Astrocyte (in vitro differentiated cells and primary cell): ENCODE measurements around the gene SLC5A7. TPM values are rescaled to one million over a fixed set of nuclear protein-coding genes. Genes with fewer than 3 reads are reported as not detected.

Experiments
- DNase-seq: peaks from one replicate; pipeline ENCODE4 v3.0.0-alpha.2; 2010; ENCODE audit warnings: low read depth
- FAIRE-seq: peaks from 2 replicates; lab custom pipeline; 2011; peaks lifted over from hg19 to GRCh38; lab: Jason Lieb, UNC
- H2AFZ ChIP-seq: 2 replicates; pipeline ENCODE4 v1.6.0; 2012; ENCODE audit warnings: low read depth, low read length, inconsistent platforms
- H3K27ac ChIP-seq: 2 replicates; pipeline ENCODE4 v1.5.1; 2011; ENCODE audit warnings: low read depth, low read length, inconsistent platforms
- H3K27me3 ChIP-seq: 2 replicates; pipeline ENCODE4 v1.6.0; 2011; ENCODE audit warnings: low read length, inconsistent platforms; ENCODE audit not compliant: insufficient read depth
- H3K36me3 ChIP-seq: 2 replicates; pipeline ENCODE4 v1.5.1; 2011; ENCODE audit warnings: low read length, inconsistent platforms; ENCODE audit not compliant: insufficient read depth
- H3K4me1 ChIP-seq: 2 replicates; pipeline ENCODE4 v1.5.1; 2011; ENCODE audit warnings: low read length, inconsistent platforms; ENCODE audit not compliant: insufficient read depth
- H3K4me2 ChIP-seq: 2 replicates; pipeline ENCODE4 v1.6.0; 2012; ENCODE audit warnings: low read length, inconsistent platforms
- H3K4me3 ChIP-seq: 2 replicates; pipeline ENCODE4 v1.5.1; 2011; ENCODE audit warnings: low read depth, mild to moderate bottlenecking, low read length, inconsistent platforms; ENCODE audit not compliant: insufficient read depth
- H3K79me2 ChIP-seq: 2 replicates; pipeline ENCODE4 v1.6.0; 2012; ENCODE audit warnings: mild to moderate bottlenecking, low read length, inconsistent platforms; ENCODE audit not compliant: insufficient read depth
- H3K9ac ChIP-seq: 2 replicates; pipeline ENCODE4 v1.6.0; 2012; ENCODE audit warnings: mild to moderate bottlenecking, low read length, inconsistent platforms
- H3K9me3 ChIP-seq: 2 replicates; pipeline ENCODE4 v1.5.1; 2012; ENCODE audit warnings: low read depth, mild to moderate bottlenecking, low read length, inconsistent platforms; ENCODE audit not compliant: insufficient read depth
- H4K20me1 ChIP-seq: 2 replicates; pipeline ENCODE4 v1.6.0; 2012; ENCODE audit warnings: low read length, inconsistent platforms; ENCODE audit not compliant: insufficient read depth
- H3K27ac Mint-ChIP-seq: one replicate; pipeline ENCODE4 v1.8.0; 2021; ENCODE audit warnings: mild to moderate bottlenecking, mixed read lengths; ENCODE audit not compliant: unreplicated experiment
- H3K27me3 Mint-ChIP-seq: one replicate; pipeline ENCODE4 v1.8.0; 2021; ENCODE audit warnings: low read depth, mixed read lengths; ENCODE audit not compliant: unreplicated experiment
- H3K36me3 Mint-ChIP-seq: one replicate; pipeline ENCODE4 v1.8.0; 2021; ENCODE audit warnings: low read depth, mixed read lengths; ENCODE audit not compliant: unreplicated experiment
- H3K4me1 Mint-ChIP-seq: one replicate; pipeline ENCODE4 v1.8.0; 2021; ENCODE audit warnings: low read depth, mixed read lengths; ENCODE audit not compliant: unreplicated experiment
- H3K4me3 Mint-ChIP-seq: one replicate; pipeline ENCODE4 v1.8.0; 2021; ENCODE audit warnings: mild to moderate bottlenecking, moderate library complexity, mixed read lengths; ENCODE audit not compliant: unreplicated experiment
- H3K9me3 Mint-ChIP-seq: one replicate; pipeline ENCODE4 v1.8.0; 2021; ENCODE audit warnings: mild to moderate bottlenecking, mixed read lengths; ENCODE audit not compliant: unreplicated experiment
- EZH2 ChIP-seq: IDR thresholded peaks from 2 replicates; pipeline ENCODE4 v1.6.1; 2012; ENCODE audit warnings: mild to moderate bottlenecking, low read length, inconsistent platforms; ENCODE audit not compliant: insufficient read depth
- total RNA-seq: library from RNA; stranded (reverse); gene quantifications from 2 replicates; pipeline ENCODE4 v1.2.1, GENCODE V29; 2021
- TF ChIP-seq, protein P1 (sequence below): IDR thresholded peaks from 2 replicates; pipeline ENCODE4 v1.5.1; 2011; ENCODE audit warnings: low read depth, mild to moderate bottlenecking, inconsistent platforms, low read length, moderate library complexity; ENCODE audit not compliant: insufficient read depth

SLC5A7 gene
- total RNA-seq, 1 donor from 2014 or later, result 0.05 TPM

DNA sequence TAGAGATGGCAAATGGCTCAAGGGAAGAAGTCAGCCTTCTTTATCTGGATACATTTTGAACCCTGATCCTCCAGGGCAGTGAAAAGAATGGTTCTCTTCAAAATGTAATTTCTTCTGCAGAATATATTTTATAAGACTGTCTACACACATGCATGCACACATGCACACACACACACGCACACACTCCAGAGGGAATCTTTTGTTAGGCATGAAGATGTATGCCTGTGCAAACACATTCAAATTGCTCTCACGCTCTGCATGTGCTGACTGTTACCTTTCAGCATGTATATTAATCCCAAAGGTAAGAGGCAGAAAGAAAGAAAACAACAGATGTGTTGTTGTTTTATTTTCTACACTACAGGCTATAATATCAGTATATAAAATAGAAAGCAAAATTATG is 43.2 kb downstream of the SLC5A7 start:
- no peak for TF ChIP-seq EZH2
- Mint-ChIP-seq H3K27me3 (no peaks in the 10 kb centered on the region), H3K4me3 (no peak overlapping the region), H3K9me3 (peaks cover 9% of the 10 kb centered on the region), H3K27ac (no peak overlapping the region), H3K36me3 (no peaks in the 10 kb centered on the region), H3K4me1 (no peaks in the 10 kb centered on the region)
- no peak for DNase-seq
- H3K79me2 ChIP-seq, result no peaks in the 10 kb centered on the region
- H3K4me1 ChIP-seq, result no peaks in the 10 kb centered on the region
- no peak overlapping the region for H2AFZ ChIP-seq
- no peak overlapping the region for H3K27ac ChIP-seq
- no peaks in the 10 kb centered on the region for H3K27me3 ChIP-seq
- no peak for FAIRE-seq
- no peaks in the 10 kb centered on the region for H4K20me1 ChIP-seq
- no peak overlapping the region for H3K4me2 ChIP-seq
- no peaks in the 10 kb centered on the region for H3K36me3 ChIP-seq
- no peak overlapping the region for H3K4me3 ChIP-seq
- no peak overlapping the region for H3K9ac ChIP-seq
- H3K9me3 ChIP-seq, result no peaks in the 10 kb centered on the region

DNA sequence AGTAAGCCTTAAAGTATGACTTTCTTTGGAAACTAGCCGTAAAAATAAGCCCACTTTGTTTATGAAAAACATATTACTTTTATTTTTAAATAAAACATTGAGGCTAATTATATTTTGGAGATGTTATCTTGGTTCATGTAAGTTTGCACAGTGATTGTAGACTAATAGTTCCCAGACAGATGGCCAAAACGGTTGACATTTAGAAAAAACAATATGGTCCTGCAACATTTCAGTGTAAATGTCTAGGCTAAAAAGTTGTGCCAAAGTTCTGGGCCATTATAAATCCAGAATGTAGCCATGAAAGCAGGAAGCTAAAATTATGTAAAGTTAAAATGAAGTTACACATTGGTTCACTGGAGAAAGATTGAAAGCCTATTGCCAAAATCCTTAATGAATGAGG is 43.6 kb downstream of the SLC5A7 start:
- no peaks in the 10 kb centered on the region for H3K27me3 ChIP-seq
- H3K27me3 Mint-ChIP-seq, result no peaks in the 10 kb centered on the region
- DNase-seq, result no peak
- no peak for FAIRE-seq
- H3K4me1 Mint-ChIP-seq, result no peaks in the 10 kb centered on the region
- no peak overlapping the region for H3K4me2 ChIP-seq
- no peak overlapping the region for H3K4me3 Mint-ChIP-seq
- H2AFZ ChIP-seq, result no peak overlapping the region
- H3K36me3 Mint-ChIP-seq, result no peaks in the 10 kb centered on the region
- H3K27ac ChIP-seq, result no peak overlapping the region
- no peak overlapping the region for H3K4me3 ChIP-seq
- H3K36me3 ChIP-seq, result no peaks in the 10 kb centered on the region
- no peaks in the 10 kb centered on the region for H4K20me1 ChIP-seq
- TF ChIP-seq, protein P1, sequence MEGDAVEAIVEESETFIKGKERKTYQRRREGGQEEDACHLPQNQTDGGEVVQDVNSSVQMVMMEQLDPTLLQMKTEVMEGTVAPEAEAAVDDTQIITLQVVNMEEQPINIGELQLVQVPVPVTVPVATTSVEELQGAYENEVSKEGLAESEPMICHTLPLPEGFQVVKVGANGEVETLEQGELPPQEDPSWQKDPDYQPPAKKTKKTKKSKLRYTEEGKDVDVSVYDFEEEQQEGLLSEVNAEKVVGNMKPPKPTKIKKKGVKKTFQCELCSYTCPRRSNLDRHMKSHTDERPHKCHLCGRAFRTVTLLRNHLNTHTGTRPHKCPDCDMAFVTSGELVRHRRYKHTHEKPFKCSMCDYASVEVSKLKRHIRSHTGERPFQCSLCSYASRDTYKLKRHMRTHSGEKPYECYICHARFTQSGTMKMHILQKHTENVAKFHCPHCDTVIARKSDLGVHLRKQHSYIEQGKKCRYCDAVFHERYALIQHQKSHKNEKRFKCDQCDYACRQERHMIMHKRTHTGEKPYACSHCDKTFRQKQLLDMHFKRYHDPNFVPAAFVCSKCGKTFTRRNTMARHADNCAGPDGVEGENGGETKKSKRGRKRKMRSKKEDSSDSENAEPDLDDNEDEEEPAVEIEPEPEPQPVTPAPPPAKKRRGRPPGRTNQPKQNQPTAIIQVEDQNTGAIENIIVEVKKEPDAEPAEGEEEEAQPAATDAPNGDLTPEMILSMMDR, result no peak
- TF ChIP-seq EZH2, result no peak
- H3K9ac ChIP-seq, result no peak overlapping the region
- H3K9me3 ChIP-seq, result no peaks in the 10 kb centered on the region
- H3K4me1 ChIP-seq, result no peaks in the 10 kb centered on the region
- H3K9me3 Mint-ChIP-seq, result peaks cover 9% of the 10 kb centered on the region
- H3K79me2 ChIP-seq, result no peaks in the 10 kb centered on the region
- H3K27ac Mint-ChIP-seq, result no peak overlapping the region

DNA sequence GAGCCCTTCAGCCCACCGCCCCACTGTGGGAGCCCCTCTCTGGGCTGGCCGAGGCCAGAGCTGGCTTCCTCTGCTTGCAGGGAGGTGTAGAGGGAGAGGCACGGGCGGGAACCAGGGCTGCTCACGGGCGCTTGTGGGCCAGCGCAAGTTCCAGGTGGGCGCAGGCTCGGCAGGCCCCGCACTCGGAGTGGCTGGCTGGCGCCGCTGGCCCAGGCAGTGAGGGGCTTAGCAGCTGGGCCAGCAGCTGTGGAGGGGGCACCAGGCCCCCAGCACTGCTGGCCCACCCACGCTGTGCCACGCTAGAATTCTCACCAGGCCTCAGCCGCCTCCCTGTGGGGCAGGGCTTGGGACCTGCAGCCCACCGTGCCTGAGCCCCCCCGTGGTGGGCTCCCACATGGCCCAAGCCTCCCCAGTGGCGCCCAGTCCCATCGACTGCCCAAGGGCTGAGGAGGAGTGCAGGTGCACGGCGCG is 45.2 kb downstream of the SLC5A7 start:
- H3K4me1 ChIP-seq, result no peaks in the 10 kb centered on the region
- H3K9me3 Mint-ChIP-seq, result peaks cover 9% of the 10 kb centered on the region
- no peak overlapping the region for H2AFZ ChIP-seq
- no peaks in the 10 kb centered on the region for H3K36me3 ChIP-seq
- H3K27ac ChIP-seq, result no peak overlapping the region
- H3K4me3 Mint-ChIP-seq, result no peak overlapping the region
- H3K27me3 ChIP-seq, result no peaks in the 10 kb centered on the region
- FAIRE-seq, result no peak
- no peaks in the 10 kb centered on the region for H3K27me3 Mint-ChIP-seq
- TF ChIP-seq, protein P1, result no peak
- TF ChIP-seq EZH2, result no peak
- no peaks in the 10 kb centered on the region for H3K79me2 ChIP-seq
- no peak overlapping the region for H3K4me3 ChIP-seq
- H3K4me2 ChIP-seq, result no peak overlapping the region
- no peaks in the 10 kb centered on the region for H3K9me3 ChIP-seq
- H4K20me1 ChIP-seq, result no peaks in the 10 kb centered on the region
- H3K9ac ChIP-seq, result no peak overlapping the region
- DNase-seq, result no peak
- H3K27ac Mint-ChIP-seq, result no peak overlapping the region
- no peaks in the 10 kb centered on the region for H3K36me3 Mint-ChIP-seq
- no peaks in the 10 kb centered on the region for H3K4me1 Mint-ChIP-seq
